Measurements from ENCODE around the gene MCAM. TPM values are rescaled to one million over a fixed set of nuclear protein-coding genes. Genes with fewer than 3 reads are reported as not detected.

The MCAM gene
- total and polyA plus RNA-seq, 5 donors = 95.1 to 127 (median 99.1) TPM

- Histone ChIP-seq H3K27ac (ENCODE audit: low read length) (peak overlapping the region; percentile 71), H3K9me3 (ENCODE audit: control insufficient read depth, low read length) (no peaks in the 10 kb centered on the region), H3K4me3 (ENCODE audit: low read length) (no peak overlapping the region), H3K4me1 (ENCODE audit: control insufficient read depth, insufficient read depth, low read length) (no peaks in the 10 kb centered on the region), H3K27me3 (ENCODE audit: control insufficient read depth, insufficient read depth) (no peaks in the 10 kb centered on the region)
- intact Hi-C loops (cut with DNase I) = loop anchor here in 2 of 4 donors (10.0 kb wide), 1 partner anchor 115 kb away; no protein-coding TSS in a partner anchor
- DNase-seq (no peak), ATAC-seq (no peak)
- WGBS = 76% methylated on average over 10 of the region's 10 CpGs
Observed at GRCh38 chr11:119359365-119360214, 42.7 kb upstream of the MCAM start.

- peak in 2 of 3 donors; percentile 52 to 58 for DNase-seq
- H3K4me1 ChIP-seq (ENCODE audit: control insufficient read depth, insufficient read depth, low read length) = no peaks in the 10 kb centered on the region
Observed at GRCh38 chr11:119357074-119357473, 40.1 kb upstream of the MCAM start.

DNA sequence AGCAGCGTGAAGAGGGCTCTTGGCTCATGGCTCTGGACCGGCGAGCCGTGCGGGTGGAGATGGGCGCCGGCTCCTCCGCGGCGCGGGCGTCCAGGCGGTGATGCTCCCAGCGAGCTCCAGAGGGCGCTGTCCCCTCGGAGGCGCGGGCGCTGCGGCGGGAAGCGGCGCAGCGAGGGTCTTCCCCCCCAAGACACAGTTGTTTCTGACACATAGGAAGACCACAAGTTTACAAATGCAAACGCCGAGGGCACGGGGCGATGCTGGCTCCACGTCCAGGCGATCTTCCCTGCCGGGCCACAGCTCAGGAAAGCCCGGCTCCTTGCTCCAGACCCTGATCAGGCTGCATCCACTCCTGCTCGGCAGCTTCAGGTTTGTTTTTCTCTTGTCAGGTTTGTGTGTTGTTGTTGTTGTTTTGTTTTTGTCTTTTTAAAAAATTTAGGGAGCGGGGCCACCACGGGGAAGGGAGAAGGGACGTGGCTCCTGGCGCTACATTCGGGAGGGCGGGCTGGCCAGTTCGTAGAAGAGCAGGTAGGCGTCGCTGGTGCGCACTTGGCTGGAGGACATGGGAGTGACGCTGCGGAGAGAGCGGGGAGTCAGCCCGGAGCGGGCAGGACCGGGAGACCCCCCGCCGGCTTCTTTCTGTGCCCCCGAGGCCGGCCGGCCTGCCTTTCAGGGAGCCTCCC is 39.6 kb upstream of the MCAM start:
- ATAC-seq = peak; percentile 78 to 83
- 1% methylated on average over 54 of the region's 54 CpGs for WGBS
- Histone ChIP-seq H3K4me1 (ENCODE audit: control insufficient read depth, insufficient read depth, low read length) (no peaks in the 10 kb centered on the region), H3K27ac (ENCODE audit: low read length) (peak overlapping the region; percentile 28), H3K4me3 (ENCODE audit: low read length) (peak overlapping the region; percentile 48), H3K9me3 (ENCODE audit: control insufficient read depth, low read length) (no peaks in the 10 kb centered on the region), H3K27me3 (ENCODE audit: control insufficient read depth, insufficient read depth) (no peaks in the 10 kb centered on the region)
- DNase-seq = peak; percentile 86 to 93 (median 93)
- intact Hi-C loops (cut with DNase I) = loop anchor here in 2 of 4 donors (2.0 to 10.0 kb wide), 2 partner anchors 16 to 118 kb away; no protein-coding TSS in a partner anchor

More at GRCh38 chr11:119357074-119357473, 40.1 kb upstream of the MCAM start:
- intact Hi-C loops (cut with DNase I) = loop anchor here in 2 of 4 donors (2.0 to 10.0 kb wide), 2 partner anchors 16 to 118 kb away; no protein-coding TSS in a partner anchor
- peak; percentile 2 to 4 for ATAC-seq
- Histone ChIP-seq H3K9me3 (ENCODE audit: control insufficient read depth, low read length) (no peaks in the 10 kb centered on the region), H3K27me3 (ENCODE audit: control insufficient read depth, insufficient read depth) (no peaks in the 10 kb centered on the region), H3K27ac (ENCODE audit: low read length) (peak overlapping the region; percentile 28), H3K4me3 (ENCODE audit: low read length) (peak overlapping the region; percentile 48)
- WGBS = 33% methylated on average over 13 of the region's 13 CpGs

- Histone ChIP-seq H3K4me1 (ENCODE audit: control insufficient read depth, insufficient read depth, low read length) (no peaks in the 10 kb centered on the region), H3K27me3 (ENCODE audit: control insufficient read depth, insufficient read depth) (no peaks in the 10 kb centered on the region), H3K27ac (ENCODE audit: low read length) (no peak overlapping the region), H3K4me3 (ENCODE audit: low read length) (no peak overlapping the region), H3K9me3 (ENCODE audit: control insufficient read depth, low read length) (no peaks in the 10 kb centered on the region)
- no peak for ATAC-seq
- peak in 1 of 3 donors; percentile 23 for DNase-seq
- intact Hi-C loops (cut with DNase I) = loop anchor here in 2 of 4 donors (10.0 kb wide), 1 partner anchor 120 kb away; no protein-coding TSS in a partner anchor
- 65% methylated on average over 9 of the region's 9 CpGs for WGBS
Observed at GRCh38 chr11:119355091-119355843, 38.3 kb upstream of the MCAM start.

DNA sequence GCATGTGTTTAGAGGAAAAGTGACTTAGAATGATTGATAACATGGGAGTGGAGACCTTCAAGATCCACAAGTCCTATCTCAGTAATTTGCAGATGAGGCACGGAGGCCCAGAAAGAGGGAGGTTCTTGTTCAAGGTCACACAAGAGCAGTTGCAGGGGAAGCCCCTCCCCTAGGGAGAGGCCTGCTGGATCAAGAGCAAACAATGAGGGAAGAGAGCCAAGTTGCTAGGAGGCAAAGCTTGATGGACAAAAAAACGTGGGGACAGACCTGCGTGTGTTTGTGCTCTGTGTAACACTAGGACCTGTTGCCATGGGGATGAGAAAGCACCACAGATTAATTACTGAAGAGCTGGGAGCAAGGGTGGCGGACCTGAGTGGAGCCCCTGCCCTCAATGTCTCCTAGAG is 35.9 kb upstream of the MCAM start:
- H3K9me3 ChIP-seq (ENCODE audit: control insufficient read depth, low read length) = no peaks in the 10 kb centered on the region
- no peak overlapping the region for H3K4me3 ChIP-seq (ENCODE audit: low read length)
- WGBS = 19% methylated on average over 4 of the region's 4 CpGs
- DNase-seq (peak in 2 of 3 donors; percentile 71 to 78), ATAC-seq (peak; percentile 34 to 67)
- intact Hi-C loops (cut with DNase I) = loop anchor here in 2 of 4 donors (10.0 kb wide), 1 partner anchor 122 kb away; no protein-coding TSS in a partner anchor
- no peaks in the 10 kb centered on the region for H3K27me3 ChIP-seq (ENCODE audit: control insufficient read depth, insufficient read depth)
- H3K27ac ChIP-seq (ENCODE audit: low read length) = peak overlapping the region; percentile 72
- H3K4me1 ChIP-seq (ENCODE audit: control insufficient read depth, insufficient read depth, low read length) = no peaks in the 10 kb centered on the region

- Histone ChIP-seq H3K9me3 (ENCODE audit: control insufficient read depth, low read length) (no peaks in the 10 kb centered on the region), H3K4me3 (ENCODE audit: low read length) (no peak overlapping the region), H3K27me3 (ENCODE audit: control insufficient read depth, insufficient read depth) (no peaks in the 10 kb centered on the region), H3K4me1 (ENCODE audit: control insufficient read depth, insufficient read depth, low read length) (no peaks in the 10 kb centered on the region), H3K27ac (ENCODE audit: low read length) (no peak overlapping the region)
- WGBS = 53% methylated on average over 2 of the region's 2 CpGs
- DNase-seq = no peak
- ATAC-seq = no peak
- intact Hi-C loops (cut with DNase I) = loop anchor here in 2 of 4 donors (10.0 kb wide), 1 partner anchor 124 kb away; no protein-coding TSS in a partner anchor
Observed at GRCh38 chr11:119351232-119351631, 34.3 kb upstream of the MCAM start.

GRCh38 chr11:119350302-119350701 is 33.4 kb upstream of the MCAM start:
- 86% methylated on average over 6 of the region's 6 CpGs for WGBS
- Histone ChIP-seq H3K4me3 (ENCODE audit: low read length) (no peak overlapping the region), H3K27me3 (ENCODE audit: control insufficient read depth, insufficient read depth) (no peaks in the 10 kb centered on the region), H3K27ac (ENCODE audit: low read length) (no peak overlapping the region), H3K4me1 (ENCODE audit: control insufficient read depth, insufficient read depth, low read length) (no peaks in the 10 kb centered on the region), H3K9me3 (ENCODE audit: control insufficient read depth, low read length) (no peaks in the 10 kb centered on the region)
- no peak for DNase-seq
- intact Hi-C loops (cut with DNase I) = loop anchor here in 2 of 4 donors (10.0 kb wide), 1 partner anchor 124 kb away; no protein-coding TSS in a partner anchor
- ATAC-seq = no peak

- ATAC-seq (no peak), DNase-seq (no peak)
- Histone ChIP-seq H3K9me3 (ENCODE audit: control insufficient read depth, low read length) (no peaks in the 10 kb centered on the region), H3K4me1 (ENCODE audit: control insufficient read depth, insufficient read depth, low read length) (no peaks in the 10 kb centered on the region), H3K4me3 (ENCODE audit: low read length) (no peak overlapping the region), H3K27ac (ENCODE audit: low read length) (no peak overlapping the region), H3K27me3 (ENCODE audit: control insufficient read depth, insufficient read depth) (no peaks in the 10 kb centered on the region)
- intact Hi-C loops (cut with DNase I) = no loop called here
- 78% methylated on average over 16 of the region's 16 CpGs for WGBS
Observed at GRCh38 chr11:119347940-119348605, 31.1 kb upstream of the MCAM start.

GRCh38 chr11:119347242-119347641 is 30.3 kb upstream of the MCAM start:
- no peak overlapping the region for H3K27ac ChIP-seq (ENCODE audit: low read length)
- no peak for ATAC-seq
- DNase-seq = no peak
- H3K9me3 ChIP-seq (ENCODE audit: control insufficient read depth, low read length) = no peaks in the 10 kb centered on the region
- no peaks in the 10 kb centered on the region for H3K4me1 ChIP-seq (ENCODE audit: control insufficient read depth, insufficient read depth, low read length)
- intact Hi-C loops (cut with DNase I) = no loop called here
- WGBS = 67% methylated on average over 2 of the region's 2 CpGs
- H3K27me3 ChIP-seq (ENCODE audit: control insufficient read depth, insufficient read depth) = no peaks in the 10 kb centered on the region
- H3K4me3 ChIP-seq (ENCODE audit: low read length) = no peak overlapping the region

GRCh38 chr11:119346605-119347004 is 29.7 kb upstream of the MCAM start, which contains the start of gene MFRP:
MFRP (minus strand) TSS chr11:119346705; CDS start chr11:119346513, 192 bp downstream.
- DNase-seq (no peak), ATAC-seq (no peak)
- 66% methylated on average over 6 of the region's 6 CpGs for WGBS
- H3K4me1 ChIP-seq (ENCODE audit: control insufficient read depth, insufficient read depth, low read length) = no peaks in the 10 kb centered on the region
- no peak within 1 kb of the TSS for H3K27ac ChIP-seq (ENCODE audit: low read length)
- H3K4me3 ChIP-seq (ENCODE audit: low read length) = no peak within 1 kb of the TSS
- no peaks in the 10 kb centered on the region for H3K9me3 ChIP-seq (ENCODE audit: control insufficient read depth, low read length)
- H3K27me3 ChIP-seq (ENCODE audit: control insufficient read depth, insufficient read depth) = no peaks in the 10 kb centered on the region
- intact Hi-C loops (cut with DNase I) = no loop called here
